GM12878 (cell line): ENCODE data around the gene SPHK2. TPM values are rescaled to one million over a fixed set of nuclear protein-coding genes. Genes with fewer than 3 reads are reported as not detected.
"Not testable (repeated sequence)": the region's sequence is repeated elsewhere in the genome, so short reads cannot be mapped to it uniquely, and the experiment has no call there.

Experiments
- ATAC-seq: fragments of 200-7000 bp; cut with Tn5 transposase; 3 replicates; pipeline ENCODE4 v1.9.1; 2020; ENCODE audit warnings: mild to moderate bottlenecking, moderate library complexity
- BruUV-seq: library from RNA; stranded (reverse); fragments of 400-500 nt; replicated peaks from 2 replicates; lab custom pipeline; 2021; lab: Mats Ljungman, UMichigan
- CTCF ChIA-PET: fragments of 300-600 bp; sonication (Branson Sonifier 250); formaldehyde crosslinking; extraction: SDS; loops from one replicate; lab custom pipeline; 2021; ENCODE audit warnings: inconsistent platforms; lab: Yijun Ruan, JAX
- POLR2A ChIA-PET: fragments of 350-600 bp; formaldehyde crosslinking; extraction: SDS; loops from one replicate; lab custom pipeline; 2021; ENCODE audit warnings: inconsistent platforms; lab: Charles Lee
- RAD21 ChIA-PET: fragments of 300-600 bp; sonication (Branson Sonifier 250); formaldehyde crosslinking; loops from one replicate; lab custom pipeline; 2023; ENCODE audit warnings: antibody characterized with exemption; ENCODE audit not compliant: unreplicated experiment; lab: Charles Lee
- SMC1A ChIA-PET: fragments of 300-600 bp; sonication (Branson Sonifier 250); formaldehyde crosslinking; loops from one replicate; lab custom pipeline; 2023; ENCODE audit not compliant: unreplicated experiment, uncharacterized antibody; lab: Charles Lee
- DNase-seq: peaks from one replicate; pipeline ENCODE4 v3.0.0-alpha.2; 2011; ENCODE audit warnings: low read depth, low spot score
- FAIRE-seq: peaks from 3 replicates; lab custom pipeline; 2011; peaks lifted over from hg19 to GRCh38; lab: Jason Lieb, UNC
- H2AFZ ChIP-seq: 2 replicates; pipeline ENCODE4 v1.6.0; 2011; ENCODE audit warnings: low read depth, low read length, control low read depth; ENCODE audit not compliant: control insufficient read depth
- H3K27ac ChIP-seq: 2 replicates; pipeline ENCODE4 v1.5.1; 2011; ENCODE audit warnings: control low read depth; ENCODE audit not compliant: control insufficient read depth, insufficient read depth
- H3K27me3 ChIP-seq, 2 experiments: replicated peaks in 1 of 2; 2 replicates each; pipeline versions ENCODE4 v1.6.0 to v1.6.1; 2011; ENCODE audit warnings: low read length in 1 of 2; ENCODE audit not compliant: control insufficient read depth in 2 of 2, insufficient read depth in 2 of 2
- H3K36me3 ChIP-seq, 2 experiments: 2 replicates each; pipeline ENCODE4 v1.5.1; 2011; ENCODE audit warnings: low read length in 1 of 2; ENCODE audit not compliant: control insufficient read depth in 2 of 2, insufficient read depth in 2 of 2
- H3K4me1 ChIP-seq: 2 replicates; pipeline ENCODE4 v1.6.1; 2011; ENCODE audit warnings: mild to moderate bottlenecking, low read length, moderate library complexity, mixed read lengths; ENCODE audit not compliant: control insufficient read depth, insufficient read depth
- H3K4me2 ChIP-seq: 2 replicates; pipeline ENCODE4 v1.6.0; 2011; ENCODE audit warnings: control low read depth; ENCODE audit not compliant: control insufficient read depth, insufficient read depth
- H3K4me3 ChIP-seq: fragments of 200-600 bp; sonication (generic); 2 replicates; pipeline ENCODE4 v1.5.1; 2016
- H3K79me2 ChIP-seq: 2 replicates; pipeline ENCODE4 v1.6.0; 2011; ENCODE audit warnings: low read length; ENCODE audit not compliant: control insufficient read depth, insufficient read depth
- H3K9ac ChIP-seq: 2 replicates; pipeline ENCODE4 v1.8.0; 2011; ENCODE audit warnings: low read length, control low read depth, mixed read lengths; ENCODE audit not compliant: control insufficient read depth, insufficient read depth
- H3K9me3 ChIP-seq: replicated peaks from 3 replicates; pipeline ENCODE4 v1.5.1; 2011; ENCODE audit warnings: mild to moderate bottlenecking, low read length; ENCODE audit not compliant: control insufficient read depth, insufficient read depth
- H4K20me1 ChIP-seq: 2 replicates; pipeline ENCODE4 v1.6.0; 2011; ENCODE audit not compliant: control insufficient read depth, insufficient read depth
- CEBPB ChIP-seq, 2 experiments: fragments of 150-350 bp in 1 of 2; IDR thresholded peaks; 2 replicates each; pipeline ENCODE4 v1.6.1; 2012 to 2014; ENCODE audit warnings: low read depth in 2 of 2, low read length in 2 of 2, borderline replicate concordance in 1 of 2, inconsistent platforms in 1 of 2
- CHD1 ChIP-seq: IDR thresholded peaks from 2 replicates; pipeline ENCODE4 v1.6.1; 2012; ENCODE audit warnings: low read depth, low read length, improper control_type of control experiment
- EED ChIP-seq: sonication (generic); IDR thresholded peaks from 2 replicates; pipeline ENCODE4 v1.6.1; 2016; ENCODE audit warnings: antibody characterized with exemption, low read depth
- GABPA ChIP-seq: IDR thresholded peaks from 2 replicates; pipeline ENCODE4 v1.6.1; 2014; ENCODE audit warnings: antibody characterized with exemption, low read depth, mild to moderate bottlenecking, inconsistent platforms
- HDAC2 ChIP-seq: fragments of 200-600 bp; sonication (generic); IDR thresholded peaks from 2 replicates; pipeline ENCODE4 v1.6.1; 2017
- MYB ChIP-seq: fragments of 150-350 bp; IDR thresholded peaks from 2 replicates; pipeline ENCODE4 v1.6.1; 2014; ENCODE audit warnings: mild to moderate bottlenecking, low read depth, low read length, borderline replicate concordance
- POLR2AphosphoS5 ChIP-seq: IDR thresholded peaks from 2 replicates; pipeline ENCODE4 v1.6.1; 2011; ENCODE audit warnings: mild to moderate bottlenecking, low read length, inconsistent platforms
- SUPT20H ChIP-seq: IDR thresholded peaks from 2 replicates; pipeline ENCODE4 v1.6.1; 2011; ENCODE audit warnings: low read depth, mild to moderate bottlenecking, low read length, moderate library complexity, borderline replicate concordance; ENCODE audit not compliant: control insufficient read depth
- WRNIP1 ChIP-seq: IDR thresholded peaks from 2 replicates; pipeline ENCODE4 v1.6.1; 2011; ENCODE audit warnings: low read depth, low read length, improper control_type of control experiment, borderline replicate concordance
- WGBS: methylation state at CpG from one replicate; pipeline ENCODE4 v1.1.6; 2016; ENCODE audit warnings: low lambda C conversion rate; ENCODE audit not compliant: insufficient replicate concordance, insufficient coverage; ENCODE audit errors: missing lambda C conversion rate; 5-methylcytosine and 5-hydroxymethylcytosine counted together
- in situ Hi-C: fragments of 300-500 bp; cut with MboI; formaldehyde crosslinking; loops from 9 replicates; pipeline ENCODE4 v1.14.3; 2018; ENCODE audit warnings: mixed read lengths
- intact Hi-C: fragments of 100-400 bp; cut with micrococcal nuclease; formaldehyde crosslinking; loops from one replicate; pipeline ENCODE4 v1.14.2; 2022; ENCODE audit not compliant: unreplicated experiment
- polyA plus RNA-seq, 11 experiments: library from polyadenylated mRNA; depleted of rRNA in 4 of 11; unstranded in 6 of 11; stranded (reverse) in 5 of 11; fragments of >200 nt; fragmentation: Nextera tagmentation in 4 of 11; fragmentation: Illumina TruSeq in 1 of 11; extraction: Ambion mirVana in 4 of 11; extraction: Trizol in 1 of 11; gene quantifications; 1 replicate in 1 of 11; 2 replicates in 10 of 11; pipeline versions ENCODE4 v1.2.1 to v1.2.3, GENCODE V29; 2011 to 2016; ENCODE audit warnings: inconsistent platforms in 2 of 11, missing spikeins in 2 of 11, low read depth in 1 of 11
- total RNA-seq, 4 experiments: library from RNA; depleted of rRNA in 3 of 4; stranded (reverse); fragments of >200 nt in 3 of 4; fragmentation: Illumina TruSeq in 1 of 4; extraction: Trizol in 1 of 4; gene quantifications; 2 replicates each; pipeline versions ENCODE4 v1.2.1 to v1.2.3, GENCODE V29; 2013 to 2021
- TF ChIP-seq, protein P1 (sequence below): fragments of 450-650 bp; formaldehyde crosslinking; IDR thresholded peaks from 2 replicates; pipeline ENCODE4 v1.4.0; 2020; ENCODE audit warnings: mild to moderate bottlenecking, moderate library complexity

Gene SPHK2
- total and polyA plus RNA-seq, 10 of the 15 experiments (the other 5 are each of a cell fraction or from before 2014, with no cell fraction given) = 0.37 to 40.5 (median 11.2) TPM

DNA sequence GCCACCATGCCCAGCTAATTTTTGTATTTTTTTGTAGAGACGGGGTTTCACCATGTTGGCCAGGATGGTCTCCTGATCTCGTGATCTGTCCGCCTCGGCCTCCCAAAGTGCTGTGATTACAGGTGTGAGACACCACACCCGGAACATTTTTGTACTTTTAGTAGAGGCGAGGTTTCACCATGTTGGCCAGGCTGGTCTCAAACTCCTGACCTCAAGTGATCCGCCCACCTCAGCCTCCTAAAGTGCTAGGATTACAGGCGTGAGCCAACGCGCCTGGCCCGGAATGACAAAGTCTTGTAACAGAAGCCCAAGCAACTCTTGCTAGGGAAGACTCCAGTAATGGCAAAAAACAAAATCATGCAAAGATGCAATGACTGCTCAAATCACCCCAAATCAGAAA, 13.0 kb downstream of the SPHK2 start:
- not testable (repeated sequence) for H3K36me3 ChIP-seq, DNase-seq, H3K79me2 ChIP-seq, ATAC-seq, H3K9ac ChIP-seq, H2AFZ ChIP-seq, H3K9me3 ChIP-seq, H3K4me2 ChIP-seq, H3K27me3 ChIP-seq, H3K27ac ChIP-seq, FAIRE-seq, H3K4me3 ChIP-seq, BruUV-seq, H4K20me1 ChIP-seq
- WGBS = 95% methylated on average over 11 of the region's 11 CpGs
- CTCF ChIA-PET = interaction anchor here (0.8 to 2.2 kb wide), 3 partner anchors 13 to 45 kb away, joined by 4 to 9 read pairs (median 6); partner anchors contain the start of genes RPL18 and SPHK2
- in situ Hi-C loops = loop anchor here (25.0 kb wide), 1 partner anchor 1255 kb away; the partner anchor contains the start of genes AKT1S1, IL4I1 and TBC1D17
- RAD21 ChIA-PET = interaction anchor here (1.6 to 3.4 kb wide), 5 partner anchors 8 to 48 kb away, joined by 4 to 16 read pairs (median 10); partner anchors contain the start of genes CA11, RPL18 and SPHK2
- POLR2A ChIA-PET = interaction anchor here (0.6 to 3.3 kb wide), 3 partner anchors 11 to 268 kb away, joined by 5 to 62 read pairs (median 15); partner anchors contain the start of genes CA11, RPL18, SPHK2 and SYNGR4
- intact Hi-C loops = loop anchor here (10.0 kb wide), 1 partner anchor 333 kb away; the partner anchor contains the start of gene FTL
- SMC1A ChIA-PET = interaction anchor here (0.6 to 2.8 kb wide), 2 partner anchors 9 to 311 kb away, joined by 3 to 22 read pairs; no protein-coding TSS in a partner anchor
- H3K4me1 ChIP-seq = peaks cover 20% of the 10 kb centered on the region

DNA sequence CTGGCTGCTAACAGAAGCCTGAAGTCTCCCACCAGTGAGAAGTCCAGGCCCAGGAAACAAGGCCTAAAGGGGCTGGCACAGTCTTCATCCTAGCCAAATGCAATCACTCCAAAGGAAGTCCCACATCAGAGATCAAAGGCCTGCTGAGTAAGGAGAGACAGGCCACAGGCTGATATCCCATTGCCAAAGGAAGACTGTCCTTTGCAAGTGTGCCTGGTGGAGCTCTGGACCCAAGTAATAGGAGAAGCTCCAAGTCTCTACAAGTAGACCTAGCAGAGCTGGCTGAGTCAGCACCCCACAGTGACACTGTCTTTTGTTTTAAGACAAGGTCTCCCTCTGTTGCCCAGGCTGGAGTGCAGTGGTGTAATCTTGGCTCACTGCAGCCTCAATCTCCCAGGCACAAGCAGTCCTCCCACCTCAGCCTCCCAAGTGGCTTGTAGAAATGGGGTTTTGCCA, 13.4 kb downstream of the SPHK2 start:
- FAIRE-seq = peak; percentile 23
- in situ Hi-C loops = loop anchor here (25.0 kb wide), 1 partner anchor 1255 kb away; the partner anchor contains the start of genes AKT1S1, IL4I1 and TBC1D17
- TF ChIP-seq HDAC2 = no peak
- no peak for TF ChIP-seq POLR2AphosphoS5
- no peak for TF ChIP-seq CHD1
- TF ChIP-seq MYB = no peak
- no peak for TF ChIP-seq EED
- TF ChIP-seq WRNIP1 = no peak
- no peak for TF ChIP-seq SUPT20H
- TF ChIP-seq, protein P1, sequence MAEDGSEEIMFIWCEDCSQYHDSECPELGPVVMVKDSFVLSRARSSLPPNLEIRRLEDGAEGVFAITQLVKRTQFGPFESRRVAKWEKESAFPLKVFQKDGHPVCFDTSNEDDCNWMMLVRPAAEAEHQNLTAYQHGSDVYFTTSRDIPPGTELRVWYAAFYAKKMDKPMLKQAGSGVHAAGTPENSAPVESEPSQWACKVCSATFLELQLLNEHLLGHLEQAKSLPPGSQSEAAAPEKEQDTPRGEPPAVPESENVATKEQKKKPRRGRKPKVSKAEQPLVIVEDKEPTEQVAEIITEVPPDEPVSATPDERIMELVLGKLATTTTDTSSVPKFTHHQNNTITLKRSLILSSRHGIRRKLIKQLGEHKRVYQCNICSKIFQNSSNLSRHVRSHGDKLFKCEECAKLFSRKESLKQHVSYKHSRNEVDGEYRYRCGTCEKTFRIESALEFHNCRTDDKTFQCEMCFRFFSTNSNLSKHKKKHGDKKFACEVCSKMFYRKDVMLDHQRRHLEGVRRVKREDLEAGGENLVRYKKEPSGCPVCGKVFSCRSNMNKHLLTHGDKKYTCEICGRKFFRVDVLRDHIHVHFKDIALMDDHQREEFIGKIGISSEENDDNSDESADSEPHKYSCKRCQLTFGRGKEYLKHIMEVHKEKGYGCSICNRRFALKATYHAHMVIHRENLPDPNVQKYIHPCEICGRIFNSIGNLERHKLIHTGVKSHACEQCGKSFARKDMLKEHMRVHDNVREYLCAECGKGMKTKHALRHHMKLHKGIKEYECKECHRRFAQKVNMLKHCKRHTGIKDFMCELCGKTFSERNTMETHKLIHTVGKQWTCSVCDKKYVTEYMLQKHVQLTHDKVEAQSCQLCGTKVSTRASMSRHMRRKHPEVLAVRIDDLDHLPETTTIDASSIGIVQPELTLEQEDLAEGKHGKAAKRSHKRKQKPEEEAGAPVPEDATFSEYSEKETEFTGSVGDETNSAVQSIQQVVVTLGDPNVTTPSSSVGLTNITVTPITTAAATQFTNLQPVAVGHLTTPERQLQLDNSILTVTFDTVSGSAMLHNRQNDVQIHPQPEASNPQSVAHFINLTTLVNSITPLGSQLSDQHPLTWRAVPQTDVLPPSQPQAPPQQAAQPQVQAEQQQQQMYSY (CRISPR knock-in tag) = no peak
- no peak for TF ChIP-seq CEBPB (IDR thresholded peaks at IDR 0.05; ENCODE audit: borderline replicate concordance in 1 of 2, low read depth in 2 of 2, low read length in 2 of 2)
- TF ChIP-seq GABPA = no peak

More for the DNA sequence above, 13.4 kb downstream of the SPHK2 start:
- ATAC-seq (no peak), DNase-seq (no peak)
- no TSS peak for BruUV-seq
- Histone ChIP-seq H3K9ac (no peak overlapping the region), H3K27me3 (no peaks in the 10 kb centered on the region), H3K4me2 (no peak overlapping the region), H3K27ac (no peak overlapping the region), H3K9me3 (no peaks in the 10 kb centered on the region), H3K36me3 (peaks cover 4 to 5% of the 10 kb centered on the region in 2 experiments; a peak in 3 of 4 replicates), H2AFZ (no peak overlapping the region), H3K79me2 (peaks cover 5% of the 10 kb centered on the region), H3K4me1 (peaks cover 20% of the 10 kb centered on the region), H3K4me3 (no peak overlapping the region), H4K20me1 (no peaks in the 10 kb centered on the region)
- ChIA-PET POLR2A (interaction anchor here (0.7 to 3.3 kb wide), 5 partner anchors 11 to 361 kb away, joined by 3 to 62 read pairs (median 7); partner anchors contain the start of genes CA11, RPL18, RUVBL2 and SPHK2), CTCF (interaction anchor here (0.8 to 2.2 kb wide), 3 partner anchors 13 to 45 kb away, joined by 4 to 9 read pairs (median 6); partner anchors contain the start of genes RPL18 and SPHK2), SMC1A (interaction anchor here (1.2 to 2.8 kb wide), 4 partner anchors 10 to 15 kb away, joined by 3 to 22 read pairs (median 9); partner anchors contain the start of genes CA11, RPL18 and SPHK2), RAD21 (interaction anchor here (1.6 to 3.4 kb wide), 5 partner anchors 9 to 48 kb away, joined by 4 to 16 read pairs (median 10); partner anchors contain the start of genes CA11, RPL18 and SPHK2)
- intact Hi-C loops = loop anchor here (10.0 kb wide), 1 partner anchor 332 kb away; the partner anchor contains the start of gene FTL
